Measurements from ENCODE around the gene KCNH3. TPM values are rescaled to one million over a fixed set of nuclear protein-coding genes. Genes with fewer than 3 reads are reported as not detected.

Gene KCNH3
- total RNA-seq, 1 donor from 2014 or later: 2.3 TPM

- intact Hi-C loops (cut with DNase I): no loop called here
- ATAC-seq (no peak), DNase-seq (no peak)
- H3K9me3 ChIP-seq: no peaks in the 10 kb centered on the region
- no peaks in the 10 kb centered on the region for H3K36me3 ChIP-seq
- H3K27ac ChIP-seq: no peak overlapping the region
- no peak for TF ChIP-seq CTCF (IDR thresholded peaks at IDR 0.05)
- H3K4me3 ChIP-seq: no peak overlapping the region
- H3K4me1 ChIP-seq: peaks cover 16% of the 10 kb centered on the region
- H3K27me3 ChIP-seq (ENCODE audit: low read depth): peaks cover 52% of the 10 kb centered on the region
Observed at GRCh38 chr12:49540229-49541139, 1.7 kb downstream of the KCNH3 start.

GRCh38 chr12:49541140-49541861 is 2.5 kb downstream of the KCNH3 start:
- H3K4me1 ChIP-seq: peaks cover 16% of the 10 kb centered on the region
- intact Hi-C loops (cut with DNase I): no loop called here
- no peaks in the 10 kb centered on the region for H3K9me3 ChIP-seq
- no peak overlapping the region for H3K27ac ChIP-seq
- TF ChIP-seq CTCF (IDR thresholded peaks at IDR 0.05): no peak
- peaks cover 46% of the 10 kb centered on the region for H3K27me3 ChIP-seq (ENCODE audit: low read depth)
- DNase-seq (no peak), ATAC-seq (no peak)
- H3K36me3 ChIP-seq: no peaks in the 10 kb centered on the region
- no peak overlapping the region for H3K4me3 ChIP-seq

- Histone ChIP-seq H3K27me3 (ENCODE audit: low read depth) (peaks cover 47% of the 10 kb centered on the region), H3K36me3 (no peaks in the 10 kb centered on the region), H3K27ac (no peak overlapping the region), H3K9me3 (no peaks in the 10 kb centered on the region), H3K4me3 (no peak overlapping the region), H3K4me1 (peaks cover 15% of the 10 kb centered on the region)
- ATAC-seq (no peak), DNase-seq (no peak)
- intact Hi-C loops (cut with DNase I): no loop called here
- TF ChIP-seq CTCF (IDR thresholded peaks at IDR 0.05): no peak
Observed at GRCh38 chr12:49541911-49542505, 3.2 kb downstream of the KCNH3 start.

- ATAC-seq: no peak
- H3K36me3 ChIP-seq: no peaks in the 10 kb centered on the region
- H3K9me3 ChIP-seq: no peaks in the 10 kb centered on the region
- intact Hi-C loops (cut with DNase I): no loop called here
- H3K27me3 ChIP-seq (ENCODE audit: low read depth): peaks cover 47% of the 10 kb centered on the region
- H3K4me3 ChIP-seq: no peak overlapping the region
- peaks cover 9% of the 10 kb centered on the region for H3K4me1 ChIP-seq
- DNase-seq: peak; percentile 18
- H3K27ac ChIP-seq: no peak overlapping the region
- TF ChIP-seq CTCF (IDR thresholded peaks at IDR 0.05): no peak
Observed at GRCh38 chr12:49542592-49543160, 3.8 kb downstream of the KCNH3 start.

- DNase-seq (peak; percentile 38), ATAC-seq (no peak)
- TF ChIP-seq CTCF (IDR thresholded peaks at IDR 0.05): no peak
- Histone ChIP-seq H3K4me1 (peaks cover 3% of the 10 kb centered on the region), H3K27me3 (ENCODE audit: low read depth) (peaks cover 44% of the 10 kb centered on the region), H3K27ac (no peak overlapping the region), H3K9me3 (no peaks in the 10 kb centered on the region), H3K4me3 (no peak overlapping the region), H3K36me3 (no peaks in the 10 kb centered on the region)
- intact Hi-C loops (cut with DNase I): no loop called here
Observed at GRCh38 chr12:49543221-49543913, 4.5 kb downstream of the KCNH3 start.
